Muscle layer of colon (tissue), 2 donors: Measurements from ENCODE around the gene TPO.

Experiments
- H3K27ac ChIP-seq: one replicate; pipeline ENCODE4 v1.7.0; 2013; ENCODE audit warnings: low read depth, mild to moderate bottlenecking, low read length, moderate library complexity
- H3K27me3 ChIP-seq, 2 donors: one replicate each; pipeline ENCODE4 v1.7.0; 2013; ENCODE audit warnings: low read length in 2 of 2, mild to moderate bottlenecking in 2 of 2; ENCODE audit not compliant: insufficient read depth in 2 of 2, control insufficient read depth in 1 of 2
- H3K36me3 ChIP-seq: one replicate; pipeline ENCODE4 v1.7.0; 2013; ENCODE audit warnings: mild to moderate bottlenecking, low read length; ENCODE audit not compliant: insufficient read depth
- H3K4me1 ChIP-seq: one replicate; pipeline ENCODE4 v1.7.0; 2013; ENCODE audit warnings: mild to moderate bottlenecking, low read length; ENCODE audit not compliant: insufficient read depth
- H3K4me3 ChIP-seq, 2 donors: one replicate each; pipeline ENCODE4 v1.7.0; 2013; ENCODE audit warnings: low read length in 2 of 2, low read depth in 1 of 2, mild to moderate bottlenecking in 1 of 2, moderate library complexity in 1 of 2
- H3K9ac ChIP-seq: one replicate; pipeline ENCODE4 v1.7.0; 2013; ENCODE audit warnings: low read length
- H3K9me3 ChIP-seq: one replicate; pipeline ENCODE4 v1.7.0; 2013; ENCODE audit warnings: mild to moderate bottlenecking, low read length
- donor health status: abdominal sarcoma.
- donor health status: Adenocarcinoma of cecum.

Gene TPO

GRCh38 chr2:1429895-1430294, 16.6 kb downstream of the TPO start:
- Histone ChIP-seq H3K27me3 (no peaks in the 10 kb centered on the region), H3K9ac (no peak overlapping the region), H3K4me3 (no peak overlapping the region), H3K27ac (no peak overlapping the region), H3K4me1 (no peaks in the 10 kb centered on the region), H3K9me3 (no peaks in the 10 kb centered on the region), H3K36me3 (no peaks in the 10 kb centered on the region)

- no peak overlapping the region for H3K4me3 ChIP-seq
- H3K9me3 ChIP-seq = no peaks in the 10 kb centered on the region
- H3K27me3 ChIP-seq = no peaks in the 10 kb centered on the region
- no peak overlapping the region for H3K9ac ChIP-seq
- H3K36me3 ChIP-seq = no peaks in the 10 kb centered on the region
- no peak overlapping the region for H3K27ac ChIP-seq
- no peaks in the 10 kb centered on the region for H3K4me1 ChIP-seq
These were observed 17.2 kb downstream of the TPO start for GRCh38 chr2:1430491-1430890.

- H3K4me1 ChIP-seq = no peaks in the 10 kb centered on the region
- H3K9me3 ChIP-seq = no peaks in the 10 kb centered on the region
- no peak overlapping the region for H3K27ac ChIP-seq
- H3K27me3 ChIP-seq = no peaks in the 10 kb centered on the region
- H3K36me3 ChIP-seq = no peaks in the 10 kb centered on the region
- H3K4me3 ChIP-seq = no peak overlapping the region
- no peak overlapping the region for H3K9ac ChIP-seq
These were observed 18.7 kb downstream of the TPO start for GRCh38 chr2:1431886-1432400.

GRCh38 chr2:1432726-1433125, 19.5 kb downstream of the TPO start:
- Histone ChIP-seq H3K4me3 (no peak overlapping the region), H3K36me3 (no peaks in the 10 kb centered on the region), H3K9ac (no peak overlapping the region), H3K27me3 (no peaks in the 10 kb centered on the region), H3K9me3 (no peaks in the 10 kb centered on the region), H3K27ac (no peak overlapping the region), H3K4me1 (no peaks in the 10 kb centered on the region)

GRCh38 chr2:1436369-1436768, 23.1 kb downstream of the TPO start:
- no peaks in the 10 kb centered on the region for H3K36me3 ChIP-seq
- no peaks in the 10 kb centered on the region for H3K27me3 ChIP-seq
- H3K9me3 ChIP-seq = no peaks in the 10 kb centered on the region
- no peaks in the 10 kb centered on the region for H3K4me1 ChIP-seq
- no peak overlapping the region for H3K9ac ChIP-seq
- no peak overlapping the region for H3K4me3 ChIP-seq
- H3K27ac ChIP-seq = no peak overlapping the region

- Histone ChIP-seq H3K9me3 (no peaks in the 10 kb centered on the region), H3K9ac (no peak overlapping the region), H3K27ac (no peak overlapping the region), H3K36me3 (no peaks in the 10 kb centered on the region), H3K4me1 (no peaks in the 10 kb centered on the region), H3K27me3 (no peaks in the 10 kb centered on the region), H3K4me3 (no peak overlapping the region)
These were observed 23.8 kb downstream of the TPO start for GRCh38 chr2:1437101-1437500.

- Histone ChIP-seq H3K9ac (no peak overlapping the region), H3K27me3 (no peaks in the 10 kb centered on the region), H3K4me3 (no peak overlapping the region), H3K4me1 (no peaks in the 10 kb centered on the region), H3K27ac (no peak overlapping the region), H3K9me3 (no peaks in the 10 kb centered on the region), H3K36me3 (no peaks in the 10 kb centered on the region)
These were observed 24.3 kb downstream of the TPO start for GRCh38 chr2:1437537-1437936.

GRCh38 chr2:1438972-1439371, 25.7 kb downstream of the TPO start:
- H3K4me3 ChIP-seq = no peak overlapping the region
- no peaks in the 10 kb centered on the region for H3K9me3 ChIP-seq
- H3K4me1 ChIP-seq = no peaks in the 10 kb centered on the region
- H3K27me3 ChIP-seq = no peaks in the 10 kb centered on the region
- no peaks in the 10 kb centered on the region for H3K36me3 ChIP-seq
- H3K9ac ChIP-seq = no peak overlapping the region
- no peak overlapping the region for H3K27ac ChIP-seq

- no peak overlapping the region for H3K27ac ChIP-seq
- H3K27me3 ChIP-seq = no peaks in the 10 kb centered on the region
- H3K4me3 ChIP-seq = no peak overlapping the region
- no peak overlapping the region for H3K9ac ChIP-seq
- no peaks in the 10 kb centered on the region for H3K9me3 ChIP-seq
- H3K36me3 ChIP-seq = no peaks in the 10 kb centered on the region
- H3K4me1 ChIP-seq = no peaks in the 10 kb centered on the region
These were observed 27.3 kb downstream of the TPO start for GRCh38 chr2:1440581-1440980.

- no peak overlapping the region for H3K4me3 ChIP-seq
- H3K4me1 ChIP-seq = no peaks in the 10 kb centered on the region
- no peak overlapping the region for H3K27ac ChIP-seq
- peaks cover 0 to 6% of the 10 kb centered on the region in 2 donors for H3K27me3 ChIP-seq
- H3K36me3 ChIP-seq = no peaks in the 10 kb centered on the region
- H3K9ac ChIP-seq = no peak overlapping the region
- no peaks in the 10 kb centered on the region for H3K9me3 ChIP-seq
These were observed 33.0 kb downstream of the TPO start for GRCh38 chr2:1446301-1446700.

- H3K9ac ChIP-seq = no peak overlapping the region
- no peak overlapping the region for H3K4me3 ChIP-seq
These were observed 34.7 kb downstream of the TPO start for GRCh38 chr2:1448009-1448408.

GRCh38 chr2:1450915-1451314, 37.7 kb downstream of the TPO start:
- Histone ChIP-seq H3K27ac (no peak overlapping the region), H3K36me3 (no peaks in the 10 kb centered on the region), H3K27me3 (peaks cover 0 to 6% of the 10 kb centered on the region in 2 donors), H3K4me1 (no peaks in the 10 kb centered on the region), H3K9me3 (no peaks in the 10 kb centered on the region), H3K4me3 (no peak overlapping the region), H3K9ac (no peak overlapping the region)

More at GRCh38 chr2:1448009-1448408, 34.7 kb downstream of the TPO start:
- H3K36me3 ChIP-seq = no peaks in the 10 kb centered on the region
- H3K27ac ChIP-seq = no peak overlapping the region
- H3K4me1 ChIP-seq = no peaks in the 10 kb centered on the region
- no peaks in the 10 kb centered on the region for H3K9me3 ChIP-seq
- peaks cover 0 to 6% of the 10 kb centered on the region in 2 donors for H3K27me3 ChIP-seq
